ENCODE measurements around the gene CSPG5. TPM values are rescaled to one million over a fixed set of nuclear protein-coding genes. Genes with fewer than 3 reads are reported as not detected.

CSPG5 gene, protein sequence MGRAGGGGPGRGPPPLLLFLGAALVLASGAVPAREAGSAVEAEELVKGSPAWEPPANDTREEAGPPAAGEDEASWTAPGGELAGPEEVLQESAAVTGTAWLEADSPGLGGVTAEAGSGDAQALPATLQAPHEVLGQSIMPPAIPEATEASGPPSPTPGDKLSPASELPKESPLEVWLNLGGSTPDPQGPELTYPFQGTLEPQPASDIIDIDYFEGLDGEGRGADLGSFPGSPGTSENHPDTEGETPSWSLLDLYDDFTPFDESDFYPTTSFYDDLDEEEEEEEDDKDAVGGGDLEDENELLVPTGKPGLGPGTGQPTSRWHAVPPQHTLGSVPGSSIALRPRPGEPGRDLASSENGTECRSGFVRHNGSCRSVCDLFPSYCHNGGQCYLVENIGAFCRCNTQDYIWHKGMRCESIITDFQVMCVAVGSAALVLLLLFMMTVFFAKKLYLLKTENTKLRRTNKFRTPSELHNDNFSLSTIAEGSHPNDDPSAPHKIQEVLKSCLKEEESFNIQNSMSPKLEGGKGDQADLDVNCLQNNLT
- total RNA-seq, result 115 TPM

DNA sequence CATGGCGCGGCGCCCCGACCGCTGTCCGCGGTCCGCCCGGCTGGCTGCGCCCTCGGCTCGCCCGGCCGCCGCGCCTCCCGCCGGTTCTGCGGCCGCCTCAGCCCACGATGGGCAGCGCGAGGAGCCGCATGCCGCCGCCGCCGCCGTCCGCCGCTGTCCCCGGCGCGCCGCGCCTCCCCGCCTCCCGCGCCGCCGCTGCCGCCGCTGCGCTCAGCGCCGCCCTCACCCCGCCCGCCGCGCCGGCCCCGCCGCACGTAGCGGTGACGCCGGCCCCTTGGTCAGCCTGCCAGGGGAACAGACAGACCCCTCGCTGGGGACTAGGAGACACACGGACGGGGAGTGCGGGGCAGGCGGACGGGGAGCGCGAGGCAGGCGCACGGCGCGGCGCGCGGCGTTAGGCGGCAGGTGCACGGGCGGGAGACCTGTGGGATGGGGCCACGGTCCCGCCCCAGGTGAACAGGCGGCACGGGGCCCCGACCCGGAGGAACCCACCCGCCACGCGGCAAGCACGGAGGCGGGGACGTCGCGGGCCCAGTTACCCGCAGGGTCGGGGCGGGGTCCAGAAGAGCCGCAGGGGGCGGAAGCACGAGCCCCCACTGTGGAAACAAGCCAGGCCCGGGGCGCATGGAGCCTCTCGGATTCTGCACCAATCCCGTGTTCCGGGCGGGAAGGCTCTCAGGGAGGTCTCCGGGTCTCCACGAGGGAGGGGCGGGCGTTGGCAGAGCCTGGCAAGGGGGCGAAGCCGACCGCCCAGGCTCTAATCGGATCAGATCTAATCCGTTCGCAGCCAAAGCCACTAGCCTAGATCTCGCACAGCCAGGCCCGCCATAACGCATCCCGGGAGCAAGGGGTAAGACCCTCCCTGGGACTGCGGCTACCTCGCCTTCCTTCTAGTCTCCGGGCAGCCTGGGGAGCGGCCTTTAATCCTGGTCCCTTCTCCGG, at the start of gene CSPG5:
Gene CSPG5, minus strand, starts transcription at position 175 of the 942 bp plus-strand sequence. Its CDS starts 172 bp downstream, at position 3.
- FAIRE-seq (no peak), DNase-seq (ENCODE audit: low spot score in 2 of 2) (peak; percentile 72 to 73)

DNA sequence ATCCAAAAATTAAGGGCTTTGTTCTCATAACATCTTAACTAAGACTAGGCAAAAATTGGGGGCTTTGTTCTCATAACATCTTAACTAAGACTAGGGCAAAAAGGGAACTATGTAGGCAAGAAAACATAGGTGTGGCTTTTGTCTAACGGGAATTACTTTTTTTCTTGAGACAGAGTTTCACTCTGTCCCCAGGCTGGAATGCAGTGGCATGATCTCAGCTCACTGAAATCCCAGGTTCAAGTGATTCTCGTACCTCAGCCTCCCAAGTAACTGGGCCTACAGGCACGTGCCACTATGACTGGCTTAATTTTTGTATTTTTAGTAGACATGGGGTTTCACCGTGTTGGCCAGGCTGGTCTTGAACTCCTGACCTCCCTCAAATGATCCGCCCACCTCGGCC, 49.8 kb upstream of the CSPG5 start:
- DNase-seq (ENCODE audit: low spot score in 2 of 2), result no peak
- FAIRE-seq, result no peak

DNA sequence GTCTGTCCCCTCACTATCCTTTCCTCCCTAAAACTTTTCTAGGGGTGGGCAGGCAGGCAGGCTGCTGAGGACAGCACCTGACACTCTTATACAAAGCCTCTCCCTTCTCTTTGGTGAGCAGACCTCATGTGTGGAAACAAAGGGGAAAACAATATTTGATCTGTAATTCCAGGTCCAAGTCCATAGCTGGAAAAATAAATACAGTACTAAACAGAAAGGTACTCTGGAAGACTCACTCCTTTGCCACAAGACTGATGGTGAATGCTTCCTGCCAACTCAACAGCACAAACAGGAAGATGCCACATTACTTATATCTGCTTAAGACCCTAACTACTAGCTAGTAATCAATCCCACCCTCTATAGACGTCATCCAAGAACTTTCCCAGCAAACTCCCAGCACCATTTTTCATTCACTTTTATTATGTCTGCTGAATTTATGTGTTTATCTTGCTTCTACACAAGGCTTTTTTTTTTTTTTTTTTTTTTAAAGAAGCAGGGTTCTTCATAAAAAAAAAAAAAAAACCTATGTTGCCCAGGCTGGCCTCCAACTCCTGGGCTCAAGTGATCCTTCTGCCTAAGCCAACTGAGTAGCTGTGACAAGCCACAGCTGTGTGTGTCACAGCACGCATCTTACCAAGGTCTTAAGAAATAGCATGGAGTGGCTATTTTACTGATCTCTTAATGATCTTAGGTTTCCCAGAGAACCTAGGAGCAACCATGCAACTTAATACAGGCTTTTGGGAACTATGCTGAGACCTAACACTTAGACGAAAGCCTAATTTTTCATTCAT, 44.2 kb upstream of the CSPG5 start:
- FAIRE-seq (no peak), DNase-seq (ENCODE audit: low spot score in 2 of 2) (no peak)

DNA sequence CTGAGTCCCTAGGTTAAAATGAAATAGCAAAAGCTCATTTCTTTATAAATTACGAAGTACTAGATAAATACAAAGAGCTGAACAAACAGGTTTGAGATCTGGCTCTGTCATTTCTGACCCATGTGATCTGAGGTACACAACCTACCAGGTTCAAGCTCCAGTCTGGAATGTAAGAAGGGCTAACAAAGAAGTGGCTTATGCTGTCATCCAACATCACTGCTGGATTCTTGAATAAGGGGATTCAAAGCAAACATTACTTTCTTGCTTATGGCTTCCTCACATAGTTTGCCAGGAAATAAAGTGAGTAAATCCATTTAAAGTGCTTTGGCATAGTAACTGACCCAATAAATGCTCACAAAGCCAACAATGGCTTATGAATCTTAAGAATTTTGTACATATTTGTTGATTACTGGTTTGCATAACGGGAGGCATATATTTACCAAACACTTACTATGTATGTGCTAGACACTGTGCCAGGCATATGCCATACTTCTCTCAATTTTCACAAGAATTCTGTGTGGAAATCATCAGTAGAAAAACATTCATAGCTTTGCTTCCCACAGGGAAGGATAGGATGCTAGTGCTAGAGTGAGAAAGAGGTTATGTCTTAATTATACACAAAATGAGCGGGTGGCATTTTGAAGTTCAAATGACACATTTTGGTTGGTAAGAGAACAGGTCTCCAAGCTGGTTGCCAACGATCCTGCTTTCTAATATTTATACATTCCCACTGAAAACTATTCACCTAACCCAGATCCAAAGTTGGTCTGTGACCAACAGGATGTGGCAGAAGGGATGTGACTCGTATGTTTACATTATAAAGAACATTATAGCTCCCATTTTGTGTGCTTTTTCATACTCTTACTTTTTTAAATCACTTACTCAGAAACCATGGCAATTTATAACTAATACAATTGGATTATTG, 38.7 kb upstream of the CSPG5 start:
- DNase-seq (ENCODE audit: low spot score in 2 of 2) (no peak), FAIRE-seq (no peak)

DNA sequence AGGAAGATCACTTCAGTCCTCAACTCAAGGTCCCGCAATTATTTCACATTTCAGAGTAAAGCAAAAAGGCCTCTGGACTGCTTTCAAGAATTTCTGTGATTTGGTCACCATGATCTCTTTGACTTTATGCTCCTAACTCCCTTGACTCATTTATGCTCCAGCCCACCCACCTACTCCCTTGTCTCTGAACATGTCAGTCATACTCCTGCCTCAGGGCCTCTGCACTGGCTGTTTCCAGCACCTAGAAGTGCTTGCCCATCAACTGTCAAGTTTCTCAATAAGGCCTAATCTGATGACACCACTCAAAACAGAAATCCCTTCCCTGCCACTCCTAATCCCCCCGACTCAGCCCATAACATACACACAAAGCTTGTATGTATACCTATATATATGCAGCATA, 36.1 kb upstream of the CSPG5 start:
- DNase-seq (ENCODE audit: low spot score in 2 of 2) (no peak), FAIRE-seq (no peak)

DNA sequence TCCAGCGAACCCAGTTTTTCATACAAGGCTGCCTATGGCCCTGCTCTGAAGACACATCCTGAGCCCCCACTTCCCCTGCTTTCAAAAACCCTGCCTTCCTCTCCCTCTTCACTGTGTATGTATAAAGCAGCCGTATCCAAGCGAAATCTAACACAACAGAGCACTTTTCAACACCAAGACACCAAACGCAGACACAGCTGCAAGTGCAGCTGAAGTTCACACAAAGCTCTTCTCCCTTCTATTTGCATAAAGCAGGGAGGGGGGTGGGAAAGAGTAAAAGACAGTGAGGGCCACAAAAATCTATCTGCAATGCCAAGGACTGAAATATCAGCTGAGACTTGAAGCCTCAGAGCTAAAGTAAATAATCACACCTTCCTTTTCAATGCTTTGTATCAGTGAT, 35.1 kb upstream of the CSPG5 start:
- FAIRE-seq (no peak), DNase-seq (ENCODE audit: low spot score in 2 of 2) (no peak)

DNA sequence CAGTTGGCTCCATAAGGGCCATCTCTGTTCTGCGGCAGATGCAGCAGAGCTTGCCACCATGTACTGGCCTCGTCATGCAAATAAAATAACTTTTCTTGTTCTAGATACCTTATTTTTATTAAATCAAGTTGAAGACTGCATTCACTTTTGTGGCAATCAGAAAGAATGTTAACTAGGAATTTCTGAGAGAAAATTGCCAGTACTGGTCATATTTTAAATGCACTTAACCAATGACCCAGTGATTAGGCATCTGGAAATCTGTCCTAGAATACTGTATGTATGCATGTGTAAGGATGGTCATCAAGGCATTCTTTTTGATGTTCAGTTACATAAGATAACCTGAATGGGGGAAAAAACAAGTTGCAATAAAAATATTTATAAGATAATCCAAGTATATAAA, 34.2 kb upstream of the CSPG5 start:
- DNase-seq (ENCODE audit: low spot score in 2 of 2), result no peak
- no peak for FAIRE-seq

DNA sequence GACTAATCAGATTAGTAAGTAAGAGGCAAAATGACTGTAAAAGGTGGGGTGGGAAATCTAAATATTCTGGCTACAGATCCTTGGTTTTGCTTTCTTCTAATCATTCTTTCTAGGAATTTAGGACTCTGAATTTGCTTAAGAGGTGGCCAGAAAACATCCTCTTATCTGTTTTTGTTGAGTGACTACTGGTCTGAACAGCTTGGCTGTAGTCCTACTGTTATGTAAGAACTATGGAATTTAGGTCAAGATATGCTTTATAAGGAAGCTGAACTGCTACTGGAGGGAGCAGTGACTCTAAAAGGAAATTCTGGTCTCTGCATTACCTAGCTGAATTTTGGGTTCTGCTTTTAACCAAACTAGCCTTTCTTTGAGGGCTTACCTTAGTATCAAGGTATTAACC, 33.5 kb upstream of the CSPG5 start:
- DNase-seq (ENCODE audit: low spot score in 2 of 2) (no peak), FAIRE-seq (no peak)

DNA sequence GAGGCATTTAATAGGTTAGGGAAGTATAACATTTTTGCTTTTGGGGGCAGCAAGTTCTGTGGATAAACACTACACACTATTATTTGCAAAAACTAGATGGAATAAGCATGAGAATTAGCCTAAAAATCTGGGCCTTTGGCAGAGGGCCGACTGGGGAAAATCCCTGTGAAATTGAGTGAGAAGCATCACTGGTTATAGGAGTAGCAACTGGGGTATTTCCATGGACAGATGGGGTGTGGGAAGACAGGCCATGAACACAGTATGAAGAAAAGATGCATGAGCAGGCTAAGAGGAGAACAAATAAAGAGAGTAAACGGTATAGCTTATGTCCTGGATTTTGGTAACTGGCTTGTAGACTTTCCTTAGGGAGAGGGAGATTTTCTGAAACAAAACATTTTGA, 32.9 kb upstream of the CSPG5 start:
- no peak for DNase-seq (ENCODE audit: low spot score in 2 of 2)
- FAIRE-seq, result no peak

DNA sequence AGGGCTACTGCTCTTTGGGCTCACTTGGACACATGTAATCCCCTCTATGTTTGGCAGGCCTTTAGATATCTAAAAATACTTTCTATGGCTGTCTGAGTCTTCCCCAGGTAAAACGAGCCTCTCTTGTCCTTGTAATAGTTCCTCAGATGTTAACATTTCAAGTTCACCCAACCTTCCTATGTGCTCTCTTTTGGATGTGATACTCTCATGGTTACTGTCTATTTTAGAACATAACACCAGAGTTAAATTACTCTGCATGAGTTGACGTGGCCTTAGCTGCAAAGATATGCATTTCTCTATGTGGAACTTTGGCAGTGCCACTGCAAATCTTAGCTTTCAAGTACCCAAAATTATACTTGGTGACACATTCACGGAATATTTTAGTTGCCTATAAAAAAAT, 31.9 kb upstream of the CSPG5 start:
- DNase-seq (ENCODE audit: low spot score in 2 of 2) (no peak), FAIRE-seq (no peak)

DNA sequence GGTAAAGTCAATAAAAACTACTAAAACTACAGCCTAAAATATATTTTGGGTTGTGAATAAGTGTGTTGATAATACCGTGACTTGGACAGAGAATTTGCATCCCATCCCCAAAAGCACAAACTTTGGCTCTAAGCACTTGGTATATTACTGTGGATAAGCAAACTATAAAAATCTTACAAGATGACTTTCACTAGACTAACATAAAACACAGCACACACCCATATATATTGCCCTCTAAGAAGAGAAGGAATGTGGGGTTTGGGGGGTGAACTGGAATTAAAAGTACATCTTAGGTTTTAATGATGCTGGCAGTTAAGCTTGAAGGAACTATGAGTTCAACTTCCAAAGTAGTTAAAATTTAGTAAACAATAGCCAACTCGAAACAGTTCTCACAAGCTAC, 28.7 kb upstream of the CSPG5 start:
- FAIRE-seq (no peak), DNase-seq (ENCODE audit: low spot score in 2 of 2) (no peak)

DNA sequence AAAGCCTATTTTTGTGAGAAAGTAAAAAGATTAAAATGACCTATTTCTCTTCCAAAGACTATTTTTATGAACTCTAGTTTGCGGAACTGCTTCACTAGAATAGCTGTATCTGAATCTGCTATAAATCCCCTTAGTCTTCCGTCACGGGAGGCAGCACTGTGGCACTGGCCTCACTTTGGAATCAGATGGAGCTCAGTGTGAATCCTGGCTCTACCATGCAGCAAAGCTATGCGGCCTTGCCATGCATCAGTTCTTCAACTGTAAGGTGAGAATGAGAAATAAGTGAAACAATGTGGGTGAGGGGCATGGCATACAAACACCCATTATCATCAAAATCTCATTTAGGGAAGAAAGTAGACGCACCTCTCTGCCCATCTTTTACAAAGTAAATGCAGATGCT, 27.5 kb upstream of the CSPG5 start:
- no peak for DNase-seq (ENCODE audit: low spot score in 2 of 2)
- FAIRE-seq, result no peak

DNA sequence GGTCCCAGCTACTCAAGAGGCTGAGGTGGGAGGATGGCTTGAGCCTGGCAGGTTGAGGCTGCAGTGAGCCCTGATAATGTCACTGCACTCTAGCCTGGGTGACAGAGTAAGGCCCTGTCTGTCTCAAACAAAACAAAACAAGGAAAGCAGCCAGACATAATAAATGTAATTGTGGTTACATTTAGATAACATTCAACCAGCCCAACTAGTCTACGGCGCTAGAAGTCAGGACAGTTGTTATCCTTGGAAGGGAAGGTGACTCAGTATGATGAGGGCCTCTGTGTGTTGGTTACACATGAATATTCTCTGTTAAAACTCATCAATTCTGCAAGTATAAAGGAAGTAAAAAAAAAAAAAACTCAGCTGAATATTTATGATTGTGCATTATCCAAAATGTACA, 27.0 kb upstream of the CSPG5 start:
- FAIRE-seq (no peak), DNase-seq (ENCODE audit: low spot score in 2 of 2) (no peak)

DNA sequence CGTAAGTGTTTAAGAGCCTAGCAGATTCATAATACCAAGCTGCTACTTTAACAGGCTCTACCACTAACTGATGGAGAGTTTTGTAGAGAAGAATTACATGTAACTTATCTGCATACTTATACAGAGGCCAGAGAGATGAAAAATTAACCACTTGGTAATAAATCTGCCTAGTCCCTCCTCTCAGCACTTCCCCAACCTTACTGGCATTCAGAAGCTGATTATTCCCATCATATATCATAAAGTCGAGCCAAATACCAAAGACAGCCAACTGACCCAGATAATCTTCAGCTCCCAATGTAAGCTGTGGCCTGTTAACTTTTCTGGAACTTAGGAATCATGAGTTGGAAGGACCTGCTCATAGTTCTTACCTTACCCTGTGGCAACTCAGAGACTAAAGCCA, 25.5 kb upstream of the CSPG5 start:
- FAIRE-seq (no peak), DNase-seq (ENCODE audit: low spot score in 2 of 2) (no peak)

DNA sequence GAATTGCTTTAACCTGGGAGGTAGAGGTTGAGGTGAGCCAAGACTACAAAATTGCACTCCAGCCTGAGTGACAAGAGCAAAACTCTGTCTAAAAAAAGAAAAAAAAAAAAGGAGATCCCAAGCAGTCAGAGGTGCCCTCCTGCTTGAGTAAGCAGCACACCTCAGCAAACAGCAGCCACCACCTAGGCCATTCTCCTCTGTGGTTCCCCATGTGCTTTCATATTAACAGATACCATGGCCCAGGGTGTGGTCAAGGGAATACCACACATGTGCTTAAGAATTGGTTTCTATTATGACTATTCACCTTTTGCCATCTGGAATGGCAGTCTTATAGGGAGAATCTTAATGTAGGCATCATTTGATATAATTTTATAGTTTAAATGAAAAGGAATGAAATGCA, 24.7 kb upstream of the CSPG5 start:
- FAIRE-seq, result no peak
- DNase-seq (ENCODE audit: low spot score in 2 of 2), result no peak

DNA sequence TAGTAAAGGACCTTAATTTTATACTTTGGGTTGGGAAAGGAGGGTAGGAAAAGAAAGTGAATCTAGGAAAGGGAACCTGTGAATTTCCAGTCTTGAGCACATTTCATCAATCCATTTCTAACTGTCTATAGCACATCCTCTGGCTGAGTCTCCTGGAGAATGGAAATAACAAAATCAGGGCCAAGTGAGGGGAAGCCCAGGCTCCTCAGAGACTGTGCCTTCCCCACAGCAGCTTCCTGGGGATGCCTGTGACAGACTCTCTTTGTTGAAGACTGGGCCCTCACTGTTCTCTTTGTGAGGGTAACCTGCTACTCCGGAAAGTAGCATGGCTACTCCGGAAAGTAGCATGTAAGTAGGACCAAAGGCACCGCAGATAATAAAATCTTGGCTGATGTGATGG, 22.6 kb upstream of the CSPG5 start:
- FAIRE-seq (no peak), DNase-seq (ENCODE audit: low spot score in 2 of 2) (no peak)

DNA sequence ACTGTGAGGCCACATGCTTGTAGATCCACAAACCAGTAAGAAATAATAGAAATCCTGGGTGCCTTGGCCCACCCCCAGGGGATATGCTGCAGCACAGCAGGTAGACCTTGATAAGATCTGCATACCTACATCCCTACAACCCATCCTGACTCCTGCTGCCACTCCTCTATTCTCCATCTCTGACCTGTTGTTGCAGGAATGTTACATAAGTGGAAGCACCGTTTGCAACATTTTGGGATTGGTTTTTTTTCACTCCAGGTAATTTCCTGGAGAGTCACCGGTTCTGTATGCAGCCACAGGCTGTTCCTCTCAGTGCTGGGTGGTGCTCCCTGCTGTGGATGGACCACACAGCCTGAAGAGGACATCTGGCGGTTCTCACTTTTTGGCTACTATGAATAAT, 16.1 kb upstream of the CSPG5 start:
- no peak for DNase-seq (ENCODE audit: low spot score in 2 of 2)

DNA sequence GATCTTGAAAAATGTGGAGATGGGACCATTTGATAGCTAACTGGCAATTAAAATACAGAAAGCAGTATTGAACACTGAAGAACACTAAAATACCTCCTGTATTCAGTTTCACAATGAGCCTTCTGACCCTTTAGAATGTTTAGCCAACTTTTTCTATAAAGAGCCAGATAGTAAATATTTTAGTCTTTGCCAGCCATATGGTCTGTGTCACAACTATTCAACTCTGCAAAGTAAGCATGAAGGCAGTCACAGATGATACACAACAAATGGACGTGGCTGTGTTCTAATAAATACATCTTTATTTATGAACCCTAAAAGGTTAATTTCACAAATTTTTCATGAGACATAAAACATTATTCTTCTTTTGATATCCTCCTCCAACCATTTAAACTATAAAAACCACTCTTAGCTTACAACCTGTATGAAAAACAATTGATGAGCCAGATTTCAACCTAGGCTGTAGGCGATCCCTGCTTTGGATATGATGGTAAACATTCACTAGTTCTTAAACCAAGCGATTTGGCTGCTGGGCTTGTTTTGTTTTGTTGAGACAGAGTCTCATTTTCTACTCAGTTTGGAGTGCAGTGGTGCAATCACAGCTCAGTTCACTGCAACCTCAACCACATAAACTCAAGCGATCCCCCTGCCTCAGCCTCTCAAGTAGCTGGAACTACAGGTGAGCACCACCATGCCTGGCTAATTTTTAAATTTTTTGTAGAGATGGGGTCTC, 13.6 kb upstream of the CSPG5 start:
- no peak for FAIRE-seq
- DNase-seq (ENCODE audit: low spot score in 2 of 2), result no peak

More for the DNA sequence above, 16.1 kb upstream of the CSPG5 start:
- FAIRE-seq, result no peak

DNA sequence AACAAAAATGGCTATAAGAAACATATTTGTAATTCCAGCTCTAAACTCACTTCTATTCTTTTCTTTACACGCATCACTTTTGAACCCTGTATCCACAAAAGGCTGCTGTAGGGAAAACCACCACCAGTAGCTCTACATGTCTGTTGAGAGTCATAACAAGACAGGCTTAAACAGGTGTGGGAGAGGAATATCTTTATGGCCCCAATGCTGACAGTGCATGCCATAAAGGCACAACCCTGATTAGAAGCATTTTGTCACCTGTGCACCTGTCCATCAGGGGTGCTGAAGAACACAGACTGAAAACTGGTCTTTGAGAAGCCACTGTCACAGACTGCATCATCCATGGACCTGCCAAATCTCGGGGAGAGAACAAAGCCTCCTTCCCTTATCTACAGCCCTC, 11.6 kb upstream of the CSPG5 start:
- FAIRE-seq (no peak), DNase-seq (ENCODE audit: low spot score in 2 of 2) (no peak)

Data from frontal cortex (tissue), 4 donors.